LNCaP clone FGC (cell line): Measurements from ENCODE around the gene TSR3.

Experiments
- DNase-seq: peaks from one replicate; pipeline ENCODE4 v3.0.0-alpha.2; 2011; ENCODE audit warnings: low read depth
- H3K4me3 ChIP-seq: 2 replicates; pipeline ENCODE4 v1.5.1; 2011; ENCODE audit warnings: mild to moderate bottlenecking, low read depth, low read length, control low read depth
- CTCF ChIP-seq: IDR thresholded peaks from 2 replicates; pipeline ENCODE4 v1.5.1; 2012; ENCODE audit warnings: mild to moderate bottlenecking; ENCODE audit not compliant: control insufficient read depth, insufficient read depth; ENCODE audit errors: extremely low read depth

Gene TSR3

GRCh38 chr16:1320658-1321240 lies 30.9 kb downstream of the TSR3 start:
- DNase-seq = no peak
- no peak overlapping the region for H3K4me3 ChIP-seq
- no peak for TF ChIP-seq CTCF

GRCh38 chr16:1320097-1320496 lies 31.6 kb downstream of the TSR3 start:
- H3K4me3 ChIP-seq = no peak overlapping the region
- DNase-seq = no peak
- TF ChIP-seq CTCF = no peak

GRCh38 chr16:1319041-1319440 lies 32.6 kb downstream of the TSR3 start:
- no peak for DNase-seq
- no peak overlapping the region for H3K4me3 ChIP-seq
- no peak for TF ChIP-seq CTCF

GRCh38 chr16:1318268-1318545 lies 33.5 kb downstream of the TSR3 start:
- no peak overlapping the region for H3K4me3 ChIP-seq
- no peak for DNase-seq
- no peak for TF ChIP-seq CTCF

- TF ChIP-seq CTCF = no peak
- DNase-seq = no peak
- no peak overlapping the region for H3K4me3 ChIP-seq
Measured at GRCh38 chr16:1317479-1318267, 34.0 kb downstream of the TSR3 start.

GRCh38 chr16:1316033-1316405 lies 35.7 kb downstream of the TSR3 start:
- DNase-seq = no peak
- no peak overlapping the region for H3K4me3 ChIP-seq
- no peak for TF ChIP-seq CTCF
